Spinal cord (tissue), 10 donors: ENCODE data around the gene TBC1D1. TPM values are rescaled to one million over a fixed set of nuclear protein-coding genes. Genes with fewer than 3 reads are reported as not detected.
A peak's percentile ranks its signal among the peaks of the same experiment; 100 is the strongest.

ENCODE experiments used
- DNase-seq, 6 donors: peaks; one replicate each; pipeline versions ENCODE4 v3.0.0 to v3.0.0-alpha.2; 2013 to 2015; ENCODE audit warnings: low spot score in 6 of 6, low read depth in 4 of 6
- H3K27ac ChIP-seq: one replicate; pipeline ENCODE4 v1.5.1; 2013; ENCODE audit warnings: low read depth, low read length, control low read depth
- H3K27me3 ChIP-seq: one replicate; pipeline ENCODE4 v1.6.1; 2013; ENCODE audit warnings: low read length; ENCODE audit not compliant: control insufficient read depth, insufficient read depth
- H3K36me3 ChIP-seq: one replicate; pipeline ENCODE4 v1.6.1; 2013; ENCODE audit warnings: low read length; ENCODE audit not compliant: control insufficient read depth, insufficient read depth
- H3K4me1 ChIP-seq: one replicate; pipeline ENCODE4 v1.6.1; 2013; ENCODE audit warnings: low read length; ENCODE audit not compliant: control insufficient read depth, insufficient read depth
- H3K4me3 ChIP-seq: one replicate; pipeline ENCODE4 v1.5.1; 2013; ENCODE audit warnings: low read depth, low read length, control low read depth
- H3K9me3 ChIP-seq: one replicate; pipeline ENCODE4 v1.6.1; 2013; ENCODE audit warnings: low read length; ENCODE audit not compliant: control insufficient read depth, insufficient read depth
- WGBS: methylation state at CpG from one replicate; pipeline ENCODE4 v1.1.5; 2013; ENCODE audit warnings: missing lambda C conversion rate; ENCODE audit not compliant: insufficient coverage; 5-methylcytosine and 5-hydroxymethylcytosine counted together
- polyA plus RNA-seq, 2 donors: library from polyadenylated mRNA; unstranded; fragments of 120-200 nt; gene quantifications; one replicate each; pipeline ENCODE4 v1.2.1, GENCODE V29; 2013; ENCODE audit not compliant: insufficient read length in 2 of 2
- total RNA-seq, 2 donors: library from RNA; depleted of rRNA in 1 of 2; stranded (reverse); fragments of 120-200 nt in 1 of 2; fragments of >200 nt in 1 of 2; gene quantifications; one replicate each; pipeline versions ENCODE4 v1.2.3 to v1.2.4, GENCODE V29; 2013 to 2014
- donor health status: healthy.

The TBC1D1 gene
- total and polyA plus RNA-seq, 4 donors: 49.0 to 59.0 (median 53.9) TPM

DNA sequence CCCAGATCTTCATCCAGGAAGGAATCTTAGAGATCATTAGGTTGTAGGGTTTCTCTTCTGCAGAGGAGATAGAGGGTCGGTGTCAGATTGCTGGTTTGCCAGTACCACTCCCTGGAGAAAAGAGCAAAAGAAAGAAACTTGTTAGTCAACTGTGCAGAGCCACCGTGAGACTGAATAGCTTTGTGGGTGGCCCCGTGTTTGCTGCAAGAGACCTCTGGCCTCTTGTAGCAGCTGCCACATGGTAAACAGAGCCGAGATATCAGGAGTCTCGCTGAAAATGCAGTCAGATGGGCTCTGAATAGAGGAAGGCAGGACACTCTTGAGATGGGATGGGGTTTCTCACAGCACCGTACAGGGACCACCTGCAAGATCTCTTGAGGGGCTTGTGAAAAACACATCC, 219.0 kb downstream of the TBC1D1 start:
- Histone ChIP-seq H3K4me3 (no peak overlapping the region), H3K9me3 (no peaks in the 10 kb centered on the region), H3K27me3 (no peaks in the 10 kb centered on the region), H3K27ac (no peak overlapping the region), H3K36me3 (peaks cover 23% of the 10 kb centered on the region), H3K4me1 (peaks cover 11% of the 10 kb centered on the region)
- no peak for DNase-seq
- WGBS: 24% methylated on average over 6 of the region's 6 CpGs

DNA sequence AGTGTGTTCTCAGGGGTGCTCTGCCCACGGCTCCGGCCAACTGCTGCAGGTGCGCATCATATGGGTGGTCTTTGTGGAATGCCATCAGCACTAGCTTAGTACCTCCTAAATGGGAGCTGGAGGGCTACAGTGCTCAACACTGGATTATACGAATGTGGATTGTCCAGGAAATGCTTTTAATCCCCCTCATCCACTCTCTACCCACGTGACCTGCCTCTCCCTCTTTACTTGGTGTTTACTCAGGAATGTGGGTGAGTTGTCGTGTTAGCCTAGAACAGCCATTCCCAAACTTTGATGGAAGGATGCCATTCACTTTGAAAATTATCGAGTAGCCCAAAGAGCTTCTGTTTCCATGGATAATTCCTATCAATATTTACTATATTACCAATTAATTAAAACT, 220.1 kb downstream of the TBC1D1 start:
- no peak for DNase-seq
- Histone ChIP-seq H3K36me3 (peaks cover 19% of the 10 kb centered on the region), H3K4me1 (peaks cover 11% of the 10 kb centered on the region)

DNA sequence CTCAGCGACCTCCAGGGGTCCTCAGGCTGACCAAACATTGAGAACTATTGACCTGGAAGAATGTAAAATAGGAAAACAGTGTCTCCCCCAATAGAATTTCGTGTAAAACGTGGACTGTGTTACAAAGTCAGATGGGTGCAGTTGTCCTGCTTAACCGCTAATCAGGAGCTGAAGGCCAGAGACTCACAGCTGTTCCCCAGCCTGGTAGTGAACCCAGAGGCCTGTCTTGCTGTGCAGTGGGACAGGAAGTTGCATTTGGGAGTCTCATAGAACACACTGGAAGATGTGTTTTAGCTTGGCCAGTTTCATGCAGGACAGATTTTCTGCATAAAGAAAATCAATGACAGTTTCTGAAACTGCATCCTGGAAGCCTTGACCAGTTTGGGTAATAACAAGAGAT, 220.8 kb downstream of the TBC1D1 start:
- no peak for DNase-seq
- Histone ChIP-seq H3K4me3 (no peak overlapping the region), H3K9me3 (no peaks in the 10 kb centered on the region), H3K27me3 (no peaks in the 10 kb centered on the region), H3K4me1 (peaks cover 11% of the 10 kb centered on the region), H3K27ac (peak overlapping the region; percentile 7), H3K36me3 (peaks cover 14% of the 10 kb centered on the region)
- 44% methylated on average over 3 of the region's 4 CpGs for WGBS

More for the DNA sequence above, 220.1 kb downstream of the TBC1D1 start:
- Histone ChIP-seq H3K27ac (no peak overlapping the region), H3K4me3 (no peak overlapping the region), H3K9me3 (no peaks in the 10 kb centered on the region), H3K27me3 (no peaks in the 10 kb centered on the region)
- 92% methylated on average over 3 of the region's 7 CpGs for WGBS

DNA sequence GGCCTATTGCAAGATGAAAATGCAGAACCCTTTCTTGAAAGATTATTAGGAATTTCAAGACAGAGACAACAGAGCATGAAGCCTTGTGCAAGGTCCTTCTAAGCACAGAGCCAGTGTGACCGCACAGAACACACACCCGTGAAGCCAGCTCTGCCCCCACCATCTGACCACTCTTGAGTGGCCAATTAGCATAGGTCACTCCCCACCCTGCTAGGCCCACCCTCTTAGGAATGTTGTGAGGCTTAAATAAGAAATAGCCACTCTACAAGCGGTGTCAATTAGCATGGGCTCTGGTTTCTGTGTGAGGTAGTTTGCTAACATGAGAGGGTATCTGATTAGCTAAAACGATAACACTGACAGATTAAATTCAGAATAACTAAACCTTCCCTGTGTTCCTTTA, 222.2 kb downstream of the TBC1D1 start:
- no peak for DNase-seq
- Histone ChIP-seq H3K27me3 (no peaks in the 10 kb centered on the region), H3K27ac (no peak overlapping the region), H3K9me3 (no peaks in the 10 kb centered on the region), H3K4me3 (no peak overlapping the region), H3K4me1 (peaks cover 11% of the 10 kb centered on the region), H3K36me3 (peaks cover 14% of the 10 kb centered on the region)
- no CpG with 5 or more reads among the region's 4 CpGs for WGBS

DNA sequence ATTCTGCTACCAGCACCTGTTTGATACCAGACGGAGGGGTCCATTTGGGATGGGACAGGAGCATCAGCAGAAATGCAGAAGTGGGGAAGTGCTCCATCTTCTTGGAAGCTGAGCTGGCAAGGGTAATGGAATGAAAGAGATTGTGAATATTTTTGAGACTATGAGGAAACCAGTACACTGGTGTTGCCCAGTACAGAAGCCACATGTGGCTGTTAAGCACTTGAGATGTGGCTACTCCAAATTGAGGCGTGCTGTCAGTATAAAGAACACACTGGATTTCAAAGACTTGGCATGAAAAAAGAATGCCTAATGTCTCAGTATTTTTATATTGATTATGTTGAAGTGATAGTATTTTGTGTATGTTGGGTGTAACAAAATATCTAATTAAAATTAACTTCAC, 222.7 kb downstream of the TBC1D1 start:
- DNase-seq: no peak
- Histone ChIP-seq H3K9me3 (no peaks in the 10 kb centered on the region), H3K27ac (peak overlapping the region; percentile 67), H3K4me1 (peaks cover 11% of the 10 kb centered on the region), H3K27me3 (no peaks in the 10 kb centered on the region), H3K4me3 (no peak overlapping the region), H3K36me3 (peaks cover 17% of the 10 kb centered on the region)
- 100% methylated on average over 1 of the region's 2 CpGs for WGBS

DNA sequence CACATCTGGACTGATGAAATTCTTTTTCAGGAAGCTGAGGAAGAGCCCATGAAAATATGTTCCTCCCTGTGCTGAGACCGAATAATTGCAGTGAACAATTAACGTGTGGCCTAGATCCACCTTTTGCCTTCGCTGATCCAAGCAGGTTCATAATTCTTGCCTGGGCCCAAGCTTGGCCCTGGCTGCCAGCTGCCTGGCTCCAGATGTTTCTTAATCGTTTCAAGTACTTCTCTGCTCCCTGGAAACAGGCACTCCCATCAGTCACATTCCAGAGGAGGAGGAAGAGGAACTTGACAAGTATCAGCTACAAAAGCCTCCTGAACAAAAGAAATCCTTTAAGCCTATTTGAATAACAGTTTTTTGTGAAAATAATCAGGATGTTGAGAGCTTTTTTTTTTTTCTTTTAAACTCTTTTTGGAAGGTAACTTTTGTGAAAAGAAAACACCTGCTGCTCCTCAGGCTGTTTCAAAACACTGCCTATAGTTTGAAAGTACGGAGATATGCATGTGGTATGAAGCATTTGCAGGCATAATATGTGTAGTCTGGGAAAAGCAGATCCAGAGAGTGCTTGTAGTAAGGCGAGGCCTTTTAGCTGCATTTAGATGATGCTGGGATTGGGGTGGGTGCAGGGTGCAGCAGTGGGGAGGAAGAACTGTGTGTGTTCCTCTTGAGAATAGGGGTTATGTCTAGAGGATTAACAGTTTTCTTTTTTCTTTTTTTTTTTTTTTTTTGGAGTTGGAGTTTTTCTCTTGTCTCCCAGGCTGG, 223.7 kb downstream of the TBC1D1 start:
- WGBS: 48% methylated on average over 5 of the region's 6 CpGs
- peak in 1 of 6 donors; percentile 41 for DNase-seq
- Histone ChIP-seq H3K36me3 (peaks cover 15% of the 10 kb centered on the region), H3K4me3 (no peak overlapping the region), H3K27ac (peak overlapping the region; percentile 67), H3K9me3 (no peaks in the 10 kb centered on the region), H3K27me3 (no peaks in the 10 kb centered on the region), H3K4me1 (peaks cover 11% of the 10 kb centered on the region)

DNA sequence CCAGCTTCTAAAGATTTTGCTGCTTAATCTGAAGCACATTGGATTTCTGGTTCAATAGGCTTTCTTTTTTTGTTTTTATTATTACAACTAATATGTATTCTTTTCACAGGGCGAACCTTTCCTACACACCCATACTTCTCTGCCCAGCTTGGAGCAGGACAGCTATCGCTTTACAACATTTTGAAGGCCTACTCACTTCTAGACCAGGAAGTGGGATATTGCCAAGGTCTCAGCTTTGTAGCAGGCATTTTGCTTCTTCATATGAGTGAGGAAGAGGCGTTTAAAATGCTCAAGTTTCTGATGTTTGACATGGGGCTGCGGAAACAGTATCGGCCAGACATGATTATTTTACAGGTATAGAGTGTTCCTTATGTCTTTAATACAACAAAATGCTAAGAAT, 224.7 kb downstream of the TBC1D1 start:
- peaks cover 14% of the 10 kb centered on the region for H3K4me1 ChIP-seq
- no peak for DNase-seq
- H3K4me3 ChIP-seq: no peak overlapping the region
- no peaks in the 10 kb centered on the region for H3K9me3 ChIP-seq
- no peaks in the 10 kb centered on the region for H3K27me3 ChIP-seq
- no peak overlapping the region for H3K27ac ChIP-seq
- no CpG with 5 or more reads among the region's 5 CpGs for WGBS
- peaks cover 15% of the 10 kb centered on the region for H3K36me3 ChIP-seq

DNA sequence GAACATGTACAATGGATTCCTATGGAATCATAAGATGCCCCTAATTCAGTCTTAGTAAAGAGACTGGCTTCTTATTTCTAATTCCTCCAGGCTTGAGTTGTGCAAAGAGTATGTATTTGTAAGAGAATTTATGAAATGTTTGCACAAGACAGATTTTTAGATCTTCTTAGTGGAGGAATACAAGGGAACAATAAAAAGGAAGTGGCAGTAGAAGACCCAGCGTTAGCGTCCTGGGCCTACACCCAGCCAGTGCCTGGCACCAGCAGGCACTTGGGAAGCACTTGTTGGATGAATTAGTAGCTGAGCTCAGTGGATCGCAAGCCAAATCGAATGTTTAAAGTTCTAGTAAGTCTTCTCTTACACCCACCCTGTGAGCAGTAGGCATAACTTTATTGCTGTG, 226.7 kb downstream of the TBC1D1 start:
- Histone ChIP-seq H3K27ac (no peak overlapping the region), H3K27me3 (no peaks in the 10 kb centered on the region), H3K4me1 (peaks cover 13% of the 10 kb centered on the region), H3K36me3 (peaks cover 17% of the 10 kb centered on the region), H3K4me3 (no peak overlapping the region), H3K9me3 (no peaks in the 10 kb centered on the region)
- DNase-seq: no peak
- WGBS: 98% methylated on average over 4 of the region's 4 CpGs

DNA sequence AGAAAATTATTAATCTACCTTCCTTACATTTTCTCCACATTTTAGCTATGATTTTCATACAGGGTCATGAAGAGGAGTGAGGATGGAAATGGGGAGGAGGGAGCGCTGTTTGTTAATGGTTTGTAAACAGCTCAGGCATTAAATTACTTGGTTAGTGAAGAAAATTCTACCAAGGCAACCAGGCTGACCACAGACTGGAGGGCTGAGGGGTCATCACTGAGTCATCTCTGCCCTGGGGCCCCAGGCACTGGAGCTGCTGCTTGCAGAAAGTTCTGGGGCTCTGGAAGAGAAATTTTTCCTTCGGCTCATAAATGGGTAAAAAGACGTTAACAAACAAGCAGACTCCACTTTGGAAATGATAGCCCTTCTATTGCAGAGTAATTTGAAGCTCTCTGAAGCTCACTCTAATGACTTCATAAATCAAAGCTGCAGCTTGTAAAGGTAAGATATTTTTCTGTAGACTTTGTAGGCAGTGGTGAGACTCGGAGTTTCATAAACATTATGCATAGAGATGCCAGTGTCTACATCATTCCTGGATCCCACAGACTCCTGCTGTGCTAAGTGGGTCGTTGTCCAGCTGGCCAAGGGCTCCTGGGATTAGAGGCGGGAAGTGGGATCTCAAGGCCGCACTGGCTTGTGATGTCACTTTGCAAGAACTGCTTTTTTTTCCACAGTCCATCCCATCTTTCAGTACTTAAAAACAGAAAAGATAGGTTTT, 228.9 kb downstream of the TBC1D1 start:
- Histone ChIP-seq H3K9me3 (no peaks in the 10 kb centered on the region), H3K27me3 (no peaks in the 10 kb centered on the region), H3K4me1 (peaks cover 3% of the 10 kb centered on the region), H3K36me3 (peaks cover 14% of the 10 kb centered on the region), H3K4me3 (no peak overlapping the region), H3K27ac (peak overlapping the region; percentile 31)
- DNase-seq: peak in 1 of 6 donors; percentile 56
- 60% methylated on average over 2 of the region's 7 CpGs for WGBS

DNA sequence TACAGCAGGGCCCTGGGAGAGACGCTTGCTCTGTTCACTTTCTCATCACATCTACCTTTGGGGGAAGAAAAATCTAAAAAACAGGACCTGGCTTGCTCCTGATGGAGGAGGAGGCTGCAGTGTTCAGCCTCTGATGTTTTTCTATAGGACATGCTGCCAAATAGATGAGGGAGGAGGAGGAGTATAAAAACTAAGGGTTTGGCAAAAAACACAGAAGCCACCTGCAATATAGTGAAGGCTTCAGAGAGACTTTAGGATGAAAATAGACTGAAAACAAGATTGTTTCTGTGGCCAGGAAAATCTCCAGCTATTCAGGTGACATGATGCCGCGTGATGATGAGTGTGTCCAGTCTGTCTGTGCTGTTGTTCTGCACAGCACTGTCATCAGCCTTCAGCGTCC, 229.9 kb downstream of the TBC1D1 start:
- 91% methylated on average over 3 of the region's 4 CpGs for WGBS
- DNase-seq: peak in 1 of 6 donors; percentile 28
- H3K4me3 ChIP-seq: no peak overlapping the region
- peak overlapping the region; percentile 44 for H3K27ac ChIP-seq
- H3K27me3 ChIP-seq: no peaks in the 10 kb centered on the region
- peaks cover 3% of the 10 kb centered on the region for H3K4me1 ChIP-seq
- peaks cover 14% of the 10 kb centered on the region for H3K36me3 ChIP-seq
- no peaks in the 10 kb centered on the region for H3K9me3 ChIP-seq
